Activated CD4-positive, alpha-beta T cell treated with anti-CD3 and anti-CD28 coated beads, Interleukin-10, Interleukin-2, amounts not matched to agents 100 ng/mL and 50 ng/mL, durations not matched to agents 16 hours and 8 hours (primary cell): Measurements from ENCODE around the gene MOCS1.
"Not testable (repeated sequence)": the region's sequence is repeated elsewhere in the genome, so short reads cannot be mapped to it uniquely, and the experiment has no call there.

Experiments used
- DNase-seq: peaks from one replicate; pipeline ENCODE4 v3.0.0-alpha.2; 2020

MOCS1 gene

GRCh38 chr6:39934131-39934757 lies at the start of gene MOCS1:
Gene MOCS1 (minus strand): TSS chr6:39934462. CDS start chr6:39934417, 45 bp downstream.
- DNase-seq = peak; percentile 35

GRCh38 chr6:39984051-39984450 lies 49.8 kb upstream of the MOCS1 start:
- DNase-seq = no peak

GRCh38 chr6:39983193-39983592 lies 48.9 kb upstream of the MOCS1 start:
- DNase-seq = no peak

- DNase-seq = no peak
Observed at GRCh38 chr6:39982720-39983119, 48.5 kb upstream of the MOCS1 start.

- DNase-seq = peak; percentile 23
Observed at GRCh38 chr6:39980839-39981580, 46.7 kb upstream of the MOCS1 start.

GRCh38 chr6:39979461-39980328 lies 45.4 kb upstream of the MOCS1 start:
- no peak for DNase-seq

- DNase-seq = no peak
Observed at GRCh38 chr6:39978240-39978639, 44.0 kb upstream of the MOCS1 start.

- DNase-seq = no peak
Observed at GRCh38 chr6:39973661-39974060, 39.4 kb upstream of the MOCS1 start.

GRCh38 chr6:39972717-39973116 lies 38.5 kb upstream of the MOCS1 start:
- not testable (repeated sequence) for DNase-seq

GRCh38 chr6:39971131-39971530 lies 36.9 kb upstream of the MOCS1 start:
- DNase-seq = not testable (repeated sequence)

GRCh38 chr6:39965751-39966150 lies 31.5 kb upstream of the MOCS1 start:
- DNase-seq = no peak

- no peak for DNase-seq
Observed at GRCh38 chr6:39964530-39964929, 30.3 kb upstream of the MOCS1 start.

- DNase-seq = no peak
Observed at GRCh38 chr6:39964094-39964493, 29.8 kb upstream of the MOCS1 start.

- DNase-seq = no peak
Observed at GRCh38 chr6:39962831-39963230, 28.6 kb upstream of the MOCS1 start.

GRCh38 chr6:39961178-39961577 lies 26.9 kb upstream of the MOCS1 start:
- no peak for DNase-seq

- DNase-seq = no peak
Observed at GRCh38 chr6:39958947-39959346, 24.7 kb upstream of the MOCS1 start.

- no peak for DNase-seq
Observed at GRCh38 chr6:39956936-39957335, 22.7 kb upstream of the MOCS1 start.

- no peak for DNase-seq
Observed at GRCh38 chr6:39953076-39953618, 18.9 kb upstream of the MOCS1 start.

- no peak for DNase-seq
Observed at GRCh38 chr6:39952167-39952566, 17.9 kb upstream of the MOCS1 start.

GRCh38 chr6:39951716-39952115 lies 17.5 kb upstream of the MOCS1 start:
- DNase-seq = no peak

- DNase-seq = no peak
Observed at GRCh38 chr6:39951191-39951590, 16.9 kb upstream of the MOCS1 start.

GRCh38 chr6:39950125-39950720 lies 16.0 kb upstream of the MOCS1 start:
- DNase-seq = no peak
